ENCODE measurements around the gene LRFN4.

Gene LRFN4

GRCh38 chr11:66861038-66861773, 4.3 kb downstream of the LRFN4 start:
- Histone ChIP-seq H4K20me1 (ENCODE audit: insufficient read depth, low read length) (no peaks in the 10 kb centered on the region), H3K9ac (ENCODE audit: low read length) (no peak overlapping the region), H3K4me2 (ENCODE audit: low read depth, low read length) (no peak overlapping the region), H3F3A (ENCODE audit: insufficient read depth, low read length) (peaks cover 15% of the 10 kb centered on the region), H3K27ac (ENCODE audit: low read length) (no peak overlapping the region), H3K36me3 (replicated peaks; ENCODE audit: insufficient read depth, low read length) (no peaks in the 10 kb centered on the region), H3K27me3 (replicated peaks; ENCODE audit: insufficient read depth, low read length) (peaks cover 7% of the 10 kb centered on the region; the same call in 1 of the 2 replicates), H2AFZ (ENCODE audit: low read length) (no peak overlapping the region), H3K9me2 (replicated peaks; ENCODE audit: insufficient read depth, low read length) (no peaks in the 10 kb centered on the region), H3K4me3 (ENCODE audit: low read length) (no peak overlapping the region), H3K9me3 (replicated peaks; ENCODE audit: insufficient read depth, low read length) (no peaks in the 10 kb centered on the region), H3K79me2 (ENCODE audit: low read length) (no peaks in the 10 kb centered on the region), H3K4me1 (ENCODE audit: low read length) (peaks cover 20% of the 10 kb centered on the region)
- no peak for TF ChIP-seq CTCF (IDR thresholded peaks at IDR 0.05; ENCODE audit: low read length)
- no peak for TF ChIP-seq EZH2 (optimal IDR thresholded peaks at IDR 0.05; ENCODE audit: low read depth, low read length)
- no peak for TF ChIP-seq EZH2phosphoT487 (IDR thresholded peaks at IDR 0.05; ENCODE audit: low read length)
- no peak for DNase-seq

DNA sequence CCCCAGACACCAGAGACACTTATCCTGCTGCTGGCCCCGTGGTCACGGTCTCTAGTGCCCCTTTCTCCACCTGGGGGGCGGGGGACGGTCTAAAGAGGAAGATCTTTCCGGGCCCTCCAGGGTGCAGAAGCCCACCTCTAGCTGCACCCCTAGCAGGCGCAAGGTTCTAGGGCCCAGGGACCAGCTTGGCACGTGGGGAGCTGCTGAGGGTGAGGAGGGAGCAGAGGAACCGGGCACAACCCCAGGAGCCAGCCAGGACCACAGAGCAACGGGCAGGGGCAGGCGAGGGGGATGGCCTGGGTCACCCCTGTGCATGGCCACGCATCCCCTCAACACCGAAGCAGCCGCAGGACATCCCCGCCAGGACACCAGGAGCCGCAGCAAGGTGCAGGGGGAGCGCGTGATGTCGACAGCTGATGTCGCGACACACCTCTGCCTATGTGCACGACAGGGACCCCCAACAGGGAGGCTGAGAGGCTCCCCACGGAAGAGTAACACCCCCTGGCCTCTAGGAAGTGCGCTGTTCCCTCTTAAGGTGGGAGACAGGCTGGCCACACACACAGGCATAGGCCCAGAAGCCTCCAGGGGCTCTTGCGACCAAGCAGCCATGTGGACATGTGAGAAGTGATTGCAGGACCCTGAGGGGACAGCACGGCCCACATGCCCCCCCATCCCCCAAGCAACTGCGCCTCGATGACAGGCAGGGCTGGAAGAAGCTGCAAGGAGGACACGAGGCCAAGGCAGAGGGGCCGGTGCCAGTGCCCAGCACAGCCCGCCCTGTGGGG, 5.1 kb downstream of the LRFN4 start:
- no peak for DNase-seq
- Histone ChIP-seq H4K20me1 (ENCODE audit: insufficient read depth, low read length) (no peaks in the 10 kb centered on the region), H3K9ac (ENCODE audit: low read length) (no peak overlapping the region), H3K79me2 (ENCODE audit: low read length) (no peaks in the 10 kb centered on the region), H3K9me3 (replicated peaks; ENCODE audit: insufficient read depth, low read length) (no peaks in the 10 kb centered on the region), H3K36me3 (replicated peaks; ENCODE audit: insufficient read depth, low read length) (no peaks in the 10 kb centered on the region), H3K27me3 (replicated peaks; ENCODE audit: insufficient read depth, low read length) (peaks cover 7% of the 10 kb centered on the region; the same call in 1 of the 2 replicates), H3K4me3 (ENCODE audit: low read length) (no peak overlapping the region), H3K27ac (ENCODE audit: low read length) (no peak overlapping the region), H3K4me1 (ENCODE audit: low read length) (peaks cover 25% of the 10 kb centered on the region), H3F3A (ENCODE audit: insufficient read depth, low read length) (peaks cover 15% of the 10 kb centered on the region), H3K9me2 (replicated peaks; ENCODE audit: insufficient read depth, low read length) (no peaks in the 10 kb centered on the region), H2AFZ (ENCODE audit: low read length) (no peak overlapping the region), H3K4me2 (ENCODE audit: low read depth, low read length) (no peak overlapping the region)
- TF ChIP-seq EZH2 (optimal IDR thresholded peaks at IDR 0.05; ENCODE audit: low read depth, low read length) (no peak), CTCF (IDR thresholded peaks at IDR 0.05; ENCODE audit: low read length) (no peak), EZH2phosphoT487 (IDR thresholded peaks at IDR 0.05; ENCODE audit: low read length) (no peak)

GRCh38 chr11:66862559-66863037, 5.7 kb downstream of the LRFN4 start:
- Histone ChIP-seq H3K27ac (ENCODE audit: low read length) (no peak overlapping the region), H3K4me1 (ENCODE audit: low read length) (peaks cover 25% of the 10 kb centered on the region), H3K9me2 (replicated peaks; ENCODE audit: insufficient read depth, low read length) (no peaks in the 10 kb centered on the region), H3K27me3 (replicated peaks; ENCODE audit: insufficient read depth, low read length) (peaks cover 7% of the 10 kb centered on the region; the same call in 1 of the 2 replicates), H4K20me1 (ENCODE audit: insufficient read depth, low read length) (no peaks in the 10 kb centered on the region), H3F3A (ENCODE audit: insufficient read depth, low read length) (peaks cover 15% of the 10 kb centered on the region), H3K9me3 (replicated peaks; ENCODE audit: insufficient read depth, low read length) (no peaks in the 10 kb centered on the region), H2AFZ (ENCODE audit: low read length) (no peak overlapping the region), H3K9ac (ENCODE audit: low read length) (no peak overlapping the region), H3K36me3 (replicated peaks; ENCODE audit: insufficient read depth, low read length) (no peaks in the 10 kb centered on the region), H3K4me2 (ENCODE audit: low read depth, low read length) (no peak overlapping the region), H3K79me2 (ENCODE audit: low read length) (no peaks in the 10 kb centered on the region), H3K4me3 (ENCODE audit: low read length) (no peak overlapping the region)
- no peak for DNase-seq
- no peak for TF ChIP-seq EZH2phosphoT487 (IDR thresholded peaks at IDR 0.05; ENCODE audit: low read length)
